Activated CD8-positive, alpha-beta T cell treated with anti-CD3 and anti-CD28 coated beads for 36 hours (primary cell): ENCODE measurements around the gene SVIL. TPM values are rescaled to one million over a fixed set of nuclear protein-coding genes. Genes with fewer than 3 reads are reported as not detected.

ENCODE experiments used
- ATAC-seq: fragments of 200-7000 bp; cut with Tn5 transposase; one replicate; pipeline ENCODE4 v1.10.0; 2021; ENCODE audit warnings: mild to moderate bottlenecking, moderate library complexity
- CTCF ChIA-PET: fragments of 350-600 bp; sonication (Branson Sonifier 250); formaldehyde crosslinking; loops from one replicate; lab custom pipeline; 2021; ENCODE audit warnings: antibody characterized with exemption; lab: Charles Lee
- POLR2A ChIA-PET: fragments of 350-600 bp; sonication (Branson Sonifier 250); formaldehyde crosslinking; loops from one replicate; lab custom pipeline; 2021; ENCODE audit warnings: antibody characterized with exemption; lab: Charles Lee
- DNase-seq: peaks from one replicate; pipeline ENCODE4 v3.0.0-alpha.2; 2020
- H3K27ac Mint-ChIP-seq: one replicate; pipeline ENCODE4 v1.8.0; 2021; ENCODE audit warnings: mild to moderate bottlenecking, mixed read lengths
- H3K27me3 Mint-ChIP-seq: one replicate; pipeline ENCODE4 v1.8.0; 2021; ENCODE audit warnings: mixed read lengths
- H3K36me3 Mint-ChIP-seq: one replicate; pipeline ENCODE4 v1.8.0; 2021; ENCODE audit warnings: low read depth, mixed read lengths
- H3K4me1 Mint-ChIP-seq: one replicate; pipeline ENCODE4 v1.8.0; 2021; ENCODE audit warnings: low read depth, mixed read lengths
- H3K4me3 Mint-ChIP-seq: one replicate; pipeline ENCODE4 v1.8.0; 2021; ENCODE audit warnings: mild to moderate bottlenecking, moderate library complexity, mixed read lengths
- H3K9me3 Mint-ChIP-seq: one replicate; pipeline ENCODE4 v1.8.0; 2021; ENCODE audit warnings: mixed read lengths
- intact Hi-C: fragments of 100-400 bp; cut with micrococcal nuclease; formaldehyde crosslinking; loops from one replicate; pipeline ENCODE4 v1.10.0; 2022
- total RNA-seq, 2 experiments: library from RNA; stranded (reverse); gene quantifications; one replicate each; pipeline ENCODE4 v1.2.3, GENCODE V29; 2021
- TF ChIP-seq, protein P1 (sequence below): fragments of 200-600 bp; IDR thresholded peaks from one replicate; pipeline ENCODE4 v1.8.0; 2022; ENCODE audit warnings: antibody characterized with exemption, mild to moderate bottlenecking

SVIL gene
- total RNA-seq, 2 experiments from 2014 or later, result 7.9 to 8.9 TPM

DNA sequence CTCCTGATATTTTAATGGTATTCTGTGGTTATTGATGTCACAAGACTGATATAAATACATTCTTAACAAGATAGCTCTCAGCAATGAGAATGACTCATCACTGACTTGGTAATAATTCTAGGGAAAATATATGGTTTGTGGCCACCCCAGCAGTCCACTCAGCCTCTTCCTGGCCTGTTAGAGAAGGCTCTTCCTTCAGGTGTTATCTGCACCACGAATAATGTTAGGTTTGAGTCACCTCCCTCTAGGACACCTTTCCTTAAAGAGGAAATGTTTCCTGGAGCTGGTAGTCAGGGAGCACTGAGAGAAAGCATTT lies 163.3 kb downstream of the SVIL start:
- H3K9me3 Mint-ChIP-seq, result no peaks in the 10 kb centered on the region
- ChIA-PET CTCF (interaction anchor here (1.1 to 3.9 kb wide), 8 partner anchors 10 to 79 kb away, joined by 3 to 37 read pairs (median 4); no protein-coding TSS in a partner anchor), POLR2A (no interaction called here)
- peaks cover 22% of the 10 kb centered on the region for H3K36me3 Mint-ChIP-seq
- DNase-seq (no peak), ATAC-seq (peak; percentile 42)
- H3K4me1 Mint-ChIP-seq, result peaks cover 16% of the 10 kb centered on the region
- no peak overlapping the region for H3K4me3 Mint-ChIP-seq
- H3K27ac Mint-ChIP-seq, result peak overlapping the region; percentile 50
- TF ChIP-seq, protein P1, sequence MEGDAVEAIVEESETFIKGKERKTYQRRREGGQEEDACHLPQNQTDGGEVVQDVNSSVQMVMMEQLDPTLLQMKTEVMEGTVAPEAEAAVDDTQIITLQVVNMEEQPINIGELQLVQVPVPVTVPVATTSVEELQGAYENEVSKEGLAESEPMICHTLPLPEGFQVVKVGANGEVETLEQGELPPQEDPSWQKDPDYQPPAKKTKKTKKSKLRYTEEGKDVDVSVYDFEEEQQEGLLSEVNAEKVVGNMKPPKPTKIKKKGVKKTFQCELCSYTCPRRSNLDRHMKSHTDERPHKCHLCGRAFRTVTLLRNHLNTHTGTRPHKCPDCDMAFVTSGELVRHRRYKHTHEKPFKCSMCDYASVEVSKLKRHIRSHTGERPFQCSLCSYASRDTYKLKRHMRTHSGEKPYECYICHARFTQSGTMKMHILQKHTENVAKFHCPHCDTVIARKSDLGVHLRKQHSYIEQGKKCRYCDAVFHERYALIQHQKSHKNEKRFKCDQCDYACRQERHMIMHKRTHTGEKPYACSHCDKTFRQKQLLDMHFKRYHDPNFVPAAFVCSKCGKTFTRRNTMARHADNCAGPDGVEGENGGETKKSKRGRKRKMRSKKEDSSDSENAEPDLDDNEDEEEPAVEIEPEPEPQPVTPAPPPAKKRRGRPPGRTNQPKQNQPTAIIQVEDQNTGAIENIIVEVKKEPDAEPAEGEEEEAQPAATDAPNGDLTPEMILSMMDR, result no peak
- no peaks in the 10 kb centered on the region for H3K27me3 Mint-ChIP-seq
- intact Hi-C loops, result no loop called here

DNA sequence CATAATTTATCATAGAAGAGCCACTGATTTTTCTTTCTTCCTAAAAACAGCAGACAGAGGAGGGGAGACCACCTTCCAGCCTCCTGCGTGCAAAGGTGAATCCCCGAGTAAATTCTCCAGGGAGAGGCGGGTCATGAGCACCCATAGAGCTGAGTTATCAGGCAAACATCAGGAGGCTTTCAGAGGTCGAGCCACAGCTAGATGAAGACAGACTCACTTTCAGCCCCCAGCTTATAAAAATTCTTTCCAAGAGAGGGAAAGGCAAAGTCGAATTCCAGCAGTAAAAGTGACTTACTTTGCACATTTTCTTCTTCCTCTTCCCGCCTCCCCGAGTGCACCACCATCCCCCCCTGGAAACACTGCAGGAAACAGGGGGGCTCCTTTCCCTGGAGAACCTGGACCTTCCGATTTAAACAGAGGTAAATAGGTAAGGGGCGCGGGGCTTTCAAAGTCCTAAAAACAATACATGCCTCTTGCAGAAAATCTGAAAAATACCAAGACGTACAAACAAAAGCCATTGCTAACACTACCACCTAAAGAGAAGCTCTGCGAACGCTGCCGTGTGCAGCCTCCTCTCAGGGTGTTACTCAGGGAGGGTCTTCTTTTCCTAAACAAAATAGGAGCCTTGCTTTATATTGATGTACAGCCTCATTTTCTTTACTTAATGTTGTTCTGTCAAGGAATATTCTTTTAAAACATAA lies 163.8 kb downstream of the SVIL start:
- peaks cover 16% of the 10 kb centered on the region for H3K4me1 Mint-ChIP-seq
- H3K36me3 Mint-ChIP-seq, result peaks cover 22% of the 10 kb centered on the region
- DNase-seq, result no peak
- H3K27me3 Mint-ChIP-seq, result no peaks in the 10 kb centered on the region
- ChIA-PET POLR2A (no interaction called here), CTCF (interaction anchor here (0.8 to 3.9 kb wide), 9 partner anchors 10 to 78 kb away, joined by 3 to 37 read pairs (median 5); no protein-coding TSS in a partner anchor)
- ATAC-seq, result no peak
- H3K9me3 Mint-ChIP-seq, result no peaks in the 10 kb centered on the region
- no peak overlapping the region for H3K27ac Mint-ChIP-seq
- intact Hi-C loops, result no loop called here
- TF ChIP-seq, protein P1, result no peak
- H3K4me3 Mint-ChIP-seq, result no peak overlapping the region

DNA sequence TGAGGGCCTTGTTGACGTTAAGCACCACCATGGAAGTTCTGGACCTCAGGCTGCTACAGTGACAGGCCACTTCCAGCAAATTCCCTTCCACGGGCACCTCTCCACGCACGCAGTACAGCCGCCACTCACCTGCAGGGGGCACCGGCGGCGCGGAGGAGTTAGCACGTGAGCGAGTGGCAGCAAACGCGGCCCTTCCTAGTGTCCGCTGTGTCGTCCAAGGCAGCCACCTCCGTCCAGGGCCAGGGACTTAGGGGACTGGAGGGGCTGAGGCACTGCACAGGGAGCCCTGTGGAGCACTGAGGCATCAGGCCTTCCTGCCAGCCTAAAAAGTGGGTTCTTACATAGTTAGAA lies 164.4 kb downstream of the SVIL start:
- ChIA-PET POLR2A (no interaction called here), CTCF (interaction anchor here (0.8 to 3.9 kb wide), 8 partner anchors 13 to 78 kb away, joined by 3 to 37 read pairs (median 5); no protein-coding TSS in a partner anchor)
- no peak overlapping the region for H3K4me3 Mint-ChIP-seq
- peaks cover 16% of the 10 kb centered on the region for H3K4me1 Mint-ChIP-seq
- intact Hi-C loops, result no loop called here
- TF ChIP-seq, protein P1, result peak; percentile 64
- peaks cover 22% of the 10 kb centered on the region for H3K36me3 Mint-ChIP-seq
- DNase-seq (peak; percentile 51), ATAC-seq (peak; percentile 58)
- H3K9me3 Mint-ChIP-seq, result no peaks in the 10 kb centered on the region
- H3K27me3 Mint-ChIP-seq, result no peaks in the 10 kb centered on the region
- no peak overlapping the region for H3K27ac Mint-ChIP-seq

DNA sequence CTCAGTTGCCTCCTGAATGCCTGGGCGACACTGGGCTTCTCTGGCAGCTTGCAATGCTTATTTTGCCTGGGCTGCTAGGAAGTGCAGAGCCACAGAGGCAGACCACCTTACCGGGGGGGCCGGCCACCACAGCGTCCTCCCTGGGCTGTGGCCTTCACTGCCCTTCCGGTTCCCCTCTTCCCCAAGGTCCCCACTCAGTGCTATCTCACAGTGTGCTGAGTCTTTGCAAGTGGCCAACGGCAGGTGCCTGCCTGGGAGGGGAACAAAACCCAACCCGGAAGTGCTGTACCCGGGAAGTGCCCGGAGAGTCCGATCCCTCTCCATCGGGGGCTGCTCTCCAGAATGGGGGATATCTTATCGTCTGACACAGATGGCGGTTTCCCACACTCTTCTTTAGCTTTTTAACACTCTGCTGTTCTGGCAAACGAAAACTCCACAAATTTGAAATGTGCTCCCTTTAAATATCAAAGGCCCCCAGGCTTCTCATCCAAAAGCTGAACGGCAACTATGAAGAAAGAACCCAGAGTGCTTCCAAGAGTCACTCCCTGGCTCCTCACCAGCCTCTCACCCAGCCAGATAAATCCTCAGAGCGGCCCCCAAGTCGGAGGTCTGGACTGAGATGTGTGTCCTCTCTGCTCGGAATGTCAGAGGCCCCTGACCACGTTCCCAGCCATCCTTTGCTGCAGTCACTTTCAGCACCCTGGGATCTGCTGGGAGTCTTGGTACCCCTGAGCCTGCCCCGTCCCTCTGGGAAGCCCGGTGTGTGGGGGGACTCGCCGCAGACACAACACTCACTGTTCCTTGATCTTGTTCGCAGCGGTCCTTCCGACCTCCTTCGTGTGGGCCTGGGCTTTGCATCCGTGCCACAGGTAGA lies 165.1 kb downstream of the SVIL start:
- TF ChIP-seq, protein P1, result no peak
- H3K36me3 Mint-ChIP-seq, result peaks cover 22% of the 10 kb centered on the region
- no peaks in the 10 kb centered on the region for H3K27me3 Mint-ChIP-seq
- CTCF ChIA-PET, result interaction anchor here (1.0 to 3.9 kb wide), 6 partner anchors 13 to 89 kb away, joined by 4 to 37 read pairs (median 6); no protein-coding TSS in a partner anchor
- intact Hi-C loops, result no loop called here
- H3K9me3 Mint-ChIP-seq, result no peaks in the 10 kb centered on the region
- ATAC-seq, result no peak
- POLR2A ChIA-PET, result interaction anchor here (1.0 kb wide), 1 partner anchor 9 kb away, joined by 3 read pairs; no protein-coding TSS in a partner anchor
- no peak for DNase-seq
- peaks cover 16% of the 10 kb centered on the region for H3K4me1 Mint-ChIP-seq
- H3K27ac Mint-ChIP-seq, result no peak overlapping the region
- H3K4me3 Mint-ChIP-seq, result no peak overlapping the region
